Stimulated activated CD8-positive, alpha-beta memory T cell treated with anti-CD3 and anti-CD28 coated beads, Interleukin-12 subunit alpha, Interleukin-12 subunit beta, amount 100 ng/mL, for 1 hour (primary cell): Measurements from ENCODE around the gene NOTCH2.

Experiments
- DNase-seq: peaks from one replicate; pipeline ENCODE4 v3.0.0-alpha.2; 2020; ENCODE audit warnings: low read depth

The NOTCH2 gene

DNA sequence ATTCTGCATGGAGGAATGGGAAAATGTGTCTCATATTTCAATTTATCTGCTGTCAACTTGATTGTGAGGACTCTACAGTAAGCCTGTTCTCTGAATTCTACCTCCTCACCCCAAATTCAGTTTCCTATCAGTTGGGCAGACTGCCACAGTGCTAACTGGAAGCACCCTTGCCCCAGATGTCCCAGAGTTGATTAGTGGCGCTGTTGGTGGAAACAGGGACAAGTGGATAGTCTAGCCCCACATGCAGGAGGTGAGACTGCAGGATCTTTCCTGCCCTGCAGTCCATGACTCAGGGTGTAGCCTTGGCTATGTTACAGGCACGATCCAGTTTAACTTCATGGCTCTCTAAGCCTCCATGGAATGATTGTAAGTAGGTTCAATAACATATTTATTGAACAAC, 195.3 kb downstream of the NOTCH2 start:
- DNase-seq = no peak

DNA sequence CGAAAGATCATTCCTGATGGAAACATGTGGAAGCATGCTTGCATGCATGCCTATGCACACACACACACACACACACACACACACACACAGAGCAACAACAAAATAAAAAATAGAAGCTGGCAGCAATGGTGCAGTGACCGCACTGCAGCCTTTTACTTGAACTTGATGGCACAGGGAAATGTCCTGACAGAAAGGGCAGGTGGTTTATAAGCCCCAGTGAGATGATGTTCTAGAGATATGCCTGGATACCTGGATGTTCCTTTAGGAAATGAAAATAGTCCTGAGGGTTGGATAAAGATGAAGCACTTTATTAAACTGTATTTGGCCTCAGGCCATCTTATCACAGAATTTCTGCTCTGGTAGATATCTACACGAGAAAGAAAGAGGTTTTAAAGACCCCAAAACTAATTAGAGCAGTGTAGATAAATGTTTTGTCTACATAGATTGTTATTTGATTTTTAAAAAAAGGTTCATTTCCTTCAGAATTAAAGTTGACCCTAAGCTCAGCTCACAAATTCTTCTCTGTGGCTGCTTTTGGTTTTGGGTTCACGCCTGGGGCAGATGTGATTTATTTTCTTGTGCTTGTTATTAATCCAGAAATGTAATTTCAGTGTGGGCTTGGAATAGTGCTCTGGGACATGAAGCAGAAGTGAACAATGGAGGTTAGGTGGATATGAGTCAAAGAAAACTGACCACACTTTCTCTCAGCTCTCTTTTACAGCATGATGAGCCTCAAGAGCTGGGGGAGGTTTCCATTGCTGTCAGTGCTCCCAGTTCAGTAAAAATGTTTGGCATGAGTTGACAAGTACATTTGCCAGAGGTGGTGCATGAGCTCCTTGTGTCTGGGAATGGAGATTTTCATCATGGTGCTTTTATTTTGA, 196.1 kb downstream of the NOTCH2 start:
- DNase-seq = no peak

DNA sequence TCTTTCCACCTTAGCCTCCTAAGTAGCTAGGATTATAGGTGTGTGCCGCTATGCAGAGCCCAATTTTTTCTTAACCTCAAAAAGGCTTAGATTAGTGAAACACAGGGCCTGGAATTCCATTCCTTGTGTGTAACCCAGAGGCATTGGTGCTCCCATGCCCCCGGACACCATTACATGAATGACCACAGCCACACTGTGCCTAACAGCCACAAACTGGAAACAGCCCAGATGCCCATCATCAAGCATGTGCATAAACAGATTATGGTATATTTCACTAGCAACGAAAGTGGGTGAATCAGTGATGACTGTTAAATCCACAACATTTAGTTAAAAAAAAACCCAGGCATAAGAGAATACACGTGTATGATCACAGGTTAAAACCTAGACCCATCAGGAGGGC, 197.6 kb downstream of the NOTCH2 start:
- DNase-seq = no peak

DNA sequence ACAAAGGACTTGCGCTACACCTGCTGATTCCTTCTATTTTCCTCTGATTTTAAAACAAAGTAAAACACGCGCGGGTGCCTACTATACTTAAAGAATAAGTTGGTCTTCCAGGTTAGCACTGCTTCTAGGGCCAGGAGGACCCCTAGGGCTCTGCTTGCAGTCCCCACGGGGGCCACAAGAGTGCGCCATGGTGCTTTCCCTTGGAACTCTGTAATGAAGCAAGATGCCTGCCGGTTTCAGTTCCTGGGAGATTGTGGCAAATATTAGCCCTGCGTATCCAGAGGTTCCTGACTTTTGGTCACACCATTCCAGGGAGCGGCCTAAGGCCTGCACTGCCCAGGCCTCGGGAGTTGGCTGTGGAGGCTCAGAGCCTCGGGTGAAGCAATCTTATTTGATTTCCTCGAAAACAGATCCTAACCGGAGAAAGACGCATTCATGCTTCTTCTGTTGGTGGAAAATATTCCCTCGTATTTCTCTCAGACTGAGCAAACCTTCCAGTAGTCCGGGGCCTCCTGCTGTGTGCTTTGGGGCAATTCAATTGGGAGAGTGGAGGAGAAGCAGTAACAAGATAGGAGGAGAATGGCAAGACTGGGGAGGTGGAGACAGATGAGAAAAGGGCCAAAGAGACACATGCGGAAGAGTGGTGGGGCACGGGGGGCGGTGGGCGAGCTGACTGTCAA, 198.4 kb downstream of the NOTCH2 start:
- peak; percentile 33 for DNase-seq

DNA sequence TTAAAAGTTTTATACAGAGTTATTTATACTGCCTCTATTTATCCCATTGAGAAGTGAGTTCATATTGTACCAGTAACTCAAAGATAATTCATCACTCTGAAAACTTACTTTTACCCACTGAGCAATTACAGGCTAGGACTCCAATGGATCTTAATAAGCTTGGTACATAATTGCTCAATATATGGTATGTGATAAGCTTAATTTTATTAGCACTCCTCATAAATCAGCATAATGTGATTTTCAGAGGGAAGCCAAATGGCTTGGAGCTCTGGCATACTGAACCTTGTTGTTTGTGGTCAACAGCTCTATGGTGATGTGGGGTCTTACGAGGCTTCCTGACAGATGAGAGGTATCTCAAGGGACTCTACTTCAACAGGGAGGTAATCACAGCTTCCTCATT, 199.5 kb downstream of the NOTCH2 start:
- DNase-seq = no peak

DNA sequence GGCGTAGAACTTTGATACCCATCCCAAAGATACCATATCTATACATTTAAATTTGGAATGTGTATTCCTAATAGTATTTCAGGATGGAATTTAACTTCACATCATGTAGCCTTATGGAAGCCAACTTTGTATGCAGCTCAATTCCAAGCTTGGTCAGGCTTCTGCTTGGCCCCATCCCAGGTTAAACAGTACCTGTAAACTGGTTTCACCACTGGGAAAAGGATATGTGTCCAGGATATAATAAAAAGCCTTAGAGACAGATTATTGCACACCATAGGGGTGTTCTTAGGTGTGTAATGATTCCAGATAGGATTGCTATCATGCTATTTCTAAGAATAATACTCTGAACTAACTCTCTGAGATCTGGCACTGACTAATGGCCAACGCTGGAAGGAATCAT, 201.3 kb downstream of the NOTCH2 start:
- DNase-seq = no peak

DNA sequence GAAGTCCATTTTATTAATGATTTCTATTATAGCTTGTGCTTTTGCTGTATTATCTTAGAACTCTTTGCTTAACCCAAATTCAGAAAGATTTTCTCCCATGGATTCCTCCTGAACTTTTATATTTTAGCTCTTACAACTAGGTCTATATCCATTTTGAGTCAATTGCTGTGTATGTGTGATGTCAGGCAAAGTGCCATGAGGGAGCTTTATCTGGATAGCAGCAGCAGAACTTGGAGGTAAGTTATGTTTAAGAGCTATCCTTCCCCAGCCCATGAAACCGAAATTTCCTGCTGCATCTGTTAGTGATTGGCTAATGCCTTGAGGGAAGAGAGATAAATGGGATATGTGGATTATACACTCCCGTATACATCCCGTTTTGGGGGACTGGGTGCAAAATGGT, 203.0 kb downstream of the NOTCH2 start:
- DNase-seq = no peak

DNA sequence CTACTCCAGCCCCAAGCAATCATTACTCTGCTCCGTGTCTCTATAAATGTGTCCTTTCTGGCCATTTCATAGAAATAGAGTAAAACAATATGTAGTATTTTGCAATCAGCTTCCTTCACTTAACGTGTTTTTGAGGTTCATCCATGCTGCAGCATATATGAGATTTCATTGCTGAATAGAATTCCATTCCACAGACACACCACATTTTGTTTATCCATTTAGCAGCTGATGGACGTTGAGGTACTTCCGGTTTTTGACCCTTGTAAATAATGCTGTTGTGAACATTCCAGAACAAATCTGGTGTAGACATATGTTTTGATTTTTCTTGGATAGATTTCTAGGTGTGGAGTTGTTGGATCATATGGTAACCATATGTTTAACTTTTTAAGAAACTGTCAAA, 203.8 kb downstream of the NOTCH2 start:
- DNase-seq = no peak

DNA sequence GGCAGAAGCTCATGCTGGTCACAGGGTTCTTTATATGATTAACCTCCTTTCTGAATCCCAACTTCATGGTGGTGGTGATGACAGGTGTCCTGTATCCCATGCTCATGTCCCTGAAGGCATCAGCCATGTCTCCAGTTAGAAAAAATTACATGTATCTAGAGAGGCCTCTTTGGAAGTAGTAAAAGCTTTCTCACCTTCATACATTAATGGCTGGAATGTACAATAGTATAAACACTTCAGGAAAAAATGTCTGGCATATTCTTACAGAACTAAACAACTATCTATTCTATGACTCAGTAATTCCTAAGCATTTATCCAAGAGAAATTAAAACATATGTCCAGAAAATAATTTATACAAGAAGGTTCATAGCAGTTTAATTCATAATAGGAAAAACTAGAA, 207.2 kb downstream of the NOTCH2 start:
- no peak for DNase-seq
